Smooth muscle cell of the pulmonary artery (primary cell): Measurements from ENCODE around the gene RMC1. TPM values are rescaled to one million over a fixed set of nuclear protein-coding genes. Genes with fewer than 3 reads are reported as not detected.

Experiments used
- total RNA-seq: library from RNA; depleted of rRNA; stranded (reverse); fragments of >200 nt; gene quantifications from 2 replicates; pipeline ENCODE4 v1.2.3, GENCODE V29; 2014

RMC1 gene
- 27.7 and 28.4 TPM in 2 replicates for total RNA-seq

GRCh38 chr18:23503038-23503962, at the start of gene RMC1:
Gene RMC1 (plus strand): TSS chr18:23503511. CDS start chr18:23503619, 108 bp downstream.

Other genes with a start within 250 kb of the RMC1 start
- 74.8 and 89.1 TPM in 2 replicates for gene RIOK3, start 50.2 kb upstream of the RMC1 start, total RNA-seq
- gene NPC1, start 83.0 kb downstream of the RMC1 start, total RNA-seq, result 99.1 and 254 TPM in 2 replicates
- 2.0 and 8.3 TPM in 2 replicates for gene ANKRD29, start 159.4 kb downstream of the RMC1 start, total RNA-seq
- gene LAMA3, start 185.9 kb downstream of the RMC1 start, total RNA-seq, result 3.8 and 8.3 TPM in 2 replicates